Smooth muscle cell (in vitro differentiated cells): ENCODE measurements around the gene ZNF546. TPM values are rescaled to one million over a fixed set of nuclear protein-coding genes. Genes with fewer than 3 reads are reported as not detected.

Source experiments
- DNase-seq: peaks from one replicate; lab custom pipeline; 2025; ENCODE audit not compliant: unreplicated experiment; lab: John Stamatoyannopoulos, UW
- H2AFZ ChIP-seq: fragments of 200-600 bp; sonication (generic); 2 replicates; pipeline ENCODE4 v1.6.0; 2016; ENCODE audit warnings: antibody characterized with exemption, low read depth, mild to moderate bottlenecking
- H3F3A ChIP-seq: fragments of 200-600 bp; sonication (generic); 2 replicates; pipeline ENCODE4 v1.6.0; 2017; ENCODE audit warnings: antibody characterized with exemption, low read depth
- H3K27ac ChIP-seq: fragments of 200-600 bp; sonication (generic); 2 replicates; pipeline ENCODE4 v1.5.1; 2016; ENCODE audit warnings: low read depth, mild to moderate bottlenecking
- H3K27me3 ChIP-seq: fragments of 200-600 bp; sonication (generic); 2 replicates; pipeline ENCODE4 v1.6.1; 2016; ENCODE audit warnings: low read depth, mild to moderate bottlenecking
- H3K36me3 ChIP-seq: fragments of 200-600 bp; sonication (generic); 2 replicates; pipeline ENCODE4 v1.5.1; 2016; ENCODE audit warnings: low read depth
- H3K4me1 ChIP-seq: fragments of 200-600 bp; sonication (generic); 2 replicates; pipeline ENCODE4 v1.5.1; 2016; ENCODE audit warnings: low read depth
- H3K4me2 ChIP-seq: fragments of 200-600 bp; sonication (generic); 2 replicates; pipeline ENCODE4 v1.6.0; 2016; ENCODE audit warnings: mild to moderate bottlenecking
- H3K4me3 ChIP-seq: fragments of 200-600 bp; sonication (generic); 2 replicates; pipeline ENCODE4 v1.5.1; 2016; ENCODE audit warnings: mild to moderate bottlenecking
- H3K79me2 ChIP-seq: fragments of 200-600 bp; sonication (generic); 2 replicates; pipeline ENCODE4 v1.6.0; 2016; ENCODE audit warnings: low read depth, mild to moderate bottlenecking
- H3K9ac ChIP-seq: fragments of 200-600 bp; sonication (generic); 2 replicates; pipeline ENCODE4 v1.6.0; 2016; ENCODE audit warnings: low read depth
- H3K9me3 ChIP-seq: fragments of 200-600 bp; sonication (generic); replicated peaks from 2 replicates; pipeline ENCODE4 v1.5.1; 2016; ENCODE audit warnings: low read depth
- H4K20me1 ChIP-seq: fragments of 200-600 bp; sonication (generic); 2 replicates; pipeline ENCODE4 v1.6.0; 2016; ENCODE audit warnings: low read depth
- CTCF ChIP-seq: fragments of 200-600 bp; sonication (generic); IDR thresholded peaks from 2 replicates; pipeline ENCODE4 v1.5.1; 2017; ENCODE audit warnings: borderline replicate concordance, mild to moderate bottlenecking, antibody characterized with exemption; ENCODE audit not compliant: insufficient read depth, poor library complexity, severe bottlenecking
- WGBS: methylation state at CpG from one replicate; pipeline ENCODE4 v1.1.7; 2016; ENCODE audit warnings: low lambda C conversion rate; 5-methylcytosine and 5-hydroxymethylcytosine counted together
- polyA plus RNA-seq: library from polyadenylated mRNA; unstranded; fragments of >200 nt; fragmentation: Nextera tagmentation; extraction: Ambion mirVana; gene quantifications from 2 replicates; pipeline ENCODE4 v1.2.1, GENCODE V29; 2016
- total RNA-seq: library from RNA; depleted of rRNA; stranded (reverse); fragments of >200 nt; gene quantifications from 2 replicates; pipeline ENCODE4 v1.2.3, GENCODE V29; 2014

Gene ZNF546
- total and polyA plus RNA-seq, 2 experiments from 2014 or later = 2.1 to 4.7 TPM

GRCh38 chr19:39983695-39984300 lies 13.1 kb upstream of the ZNF546 start:
- no peak for TF ChIP-seq CTCF

GRCh38 chr19:39986643-39987042 lies 10.2 kb upstream of the ZNF546 start:
- Histone ChIP-seq H3K79me2 (peaks cover 44% of the 10 kb centered on the region), H3F3A (no peaks in the 10 kb centered on the region), H3K36me3 (no peaks in the 10 kb centered on the region), H3K4me1 (no peaks in the 10 kb centered on the region), H3K4me2 (no peak overlapping the region), H3K4me3 (no peak overlapping the region), H2AFZ (no peak overlapping the region), H3K9ac (no peak overlapping the region), H4K20me1 (no peaks in the 10 kb centered on the region), H3K27me3 (no peaks in the 10 kb centered on the region), H3K9me3 (peaks cover 15% of the 10 kb centered on the region), H3K27ac (no peak overlapping the region)
- no peak for TF ChIP-seq CTCF
- no peak for DNase-seq

More at GRCh38 chr19:39983695-39984300, 13.1 kb upstream of the ZNF546 start:
- Histone ChIP-seq H3K9me3 (peaks cover 15% of the 10 kb centered on the region), H3K9ac (no peak overlapping the region), H3K36me3 (peaks cover 16% of the 10 kb centered on the region), H3K27ac (no peak overlapping the region), H4K20me1 (no peaks in the 10 kb centered on the region), H3K4me2 (no peak overlapping the region), H2AFZ (no peak overlapping the region), H3F3A (no peaks in the 10 kb centered on the region), H3K4me3 (no peak overlapping the region), H3K27me3 (no peaks in the 10 kb centered on the region), H3K4me1 (no peaks in the 10 kb centered on the region), H3K79me2 (peaks cover 24% of the 10 kb centered on the region)
- WGBS = 98% methylated on average over 5 of the region's 5 CpGs
- DNase-seq = no peak

GRCh38 chr19:39987167-39987566 lies 9.7 kb upstream of the ZNF546 start:
- H4K20me1 ChIP-seq = no peaks in the 10 kb centered on the region
- H3K4me3 ChIP-seq = no peak overlapping the region
- no peaks in the 10 kb centered on the region for H3K27me3 ChIP-seq
- no peaks in the 10 kb centered on the region for H3F3A ChIP-seq
- peaks cover 15% of the 10 kb centered on the region for H3K9me3 ChIP-seq
- TF ChIP-seq CTCF = no peak
- H3K9ac ChIP-seq = no peak overlapping the region
- no peaks in the 10 kb centered on the region for H3K36me3 ChIP-seq
- H2AFZ ChIP-seq = no peak overlapping the region
- no peak for DNase-seq
- H3K79me2 ChIP-seq = peaks cover 44% of the 10 kb centered on the region
- no peak overlapping the region for H3K4me2 ChIP-seq
- H3K27ac ChIP-seq = no peak overlapping the region
- no peaks in the 10 kb centered on the region for H3K4me1 ChIP-seq

- Histone ChIP-seq H3K79me2 (peaks cover 42% of the 10 kb centered on the region), H4K20me1 (no peaks in the 10 kb centered on the region), H3K4me2 (no peak overlapping the region), H3K4me1 (no peaks in the 10 kb centered on the region), H2AFZ (no peak overlapping the region), H3K9me3 (peaks cover 15% of the 10 kb centered on the region), H3K4me3 (no peak overlapping the region), H3K36me3 (no peaks in the 10 kb centered on the region), H3K9ac (no peak overlapping the region), H3K27ac (no peak overlapping the region), H3F3A (no peaks in the 10 kb centered on the region), H3K27me3 (no peaks in the 10 kb centered on the region)
- TF ChIP-seq CTCF = no peak
- no peak for DNase-seq
- 91% methylated on average over 1 of the region's 1 CpG for WGBS
Observed at GRCh38 chr19:39987596-39987995, 9.3 kb upstream of the ZNF546 start.
